ENCODE measurements around the gene PILRB.
A peak's percentile ranks its signal among the peaks of the same experiment; 100 is the strongest.
"Not testable (repeated sequence)": the region's sequence is repeated elsewhere in the genome, so short reads cannot be mapped to it uniquely, and the experiment has no call there.

The PILRB gene

GRCh38 chr7:100358027-100358856, at the start of gene PILRB:
Gene PILRB (plus strand): TSS chr7:100358117. CDS start chr7:100358303, 186 bp downstream.
- no peak for DNase-seq

GRCh38 chr7:100318329-100318728, 39.6 kb upstream of the PILRB start:
- not testable (repeated sequence) for DNase-seq

GRCh38 chr7:100321648-100322047, 36.3 kb upstream of the PILRB start:
- not testable (repeated sequence) for DNase-seq

- DNase-seq, result not testable (repeated sequence)
Measured at GRCh38 chr7:100324194-100324593, 33.7 kb upstream of the PILRB start.

GRCh38 chr7:100325671-100326070, 32.2 kb upstream of the PILRB start:
- not testable (repeated sequence) for DNase-seq

- DNase-seq, result not testable (repeated sequence)
Measured at GRCh38 chr7:100326914-100327313, 31.0 kb upstream of the PILRB start.

GRCh38 chr7:100335566-100336466, 22.1 kb upstream of the PILRB start:
- peak; percentile 93 for DNase-seq

GRCh38 chr7:100338083-100338696, 19.7 kb upstream of the PILRB start:
- DNase-seq, result not testable (repeated sequence)

- not testable (repeated sequence) for DNase-seq
Measured at GRCh38 chr7:100341286-100341685, 16.6 kb upstream of the PILRB start.

- no peak for DNase-seq
Measured at GRCh38 chr7:100342765-100343164, 15.2 kb upstream of the PILRB start.

GRCh38 chr7:100344124-100344559, 13.8 kb upstream of the PILRB start:
- DNase-seq, result not testable (repeated sequence)

- peak; percentile 94 for DNase-seq
Measured at GRCh38 chr7:100344560-100345287, 13.2 kb upstream of the PILRB start.

GRCh38 chr7:100345288-100345672, 12.6 kb upstream of the PILRB start:
- DNase-seq, result peak; percentile 71

GRCh38 chr7:100346921-100347320, 11.0 kb upstream of the PILRB start:
- no peak for DNase-seq

GRCh38 chr7:100348805-100349204, 9.1 kb upstream of the PILRB start:
- DNase-seq, result no peak

GRCh38 chr7:100349757-100350156, 8.2 kb upstream of the PILRB start:
- DNase-seq, result no peak

- no peak for DNase-seq
Measured at GRCh38 chr7:100351657-100352058, 6.3 kb upstream of the PILRB start.

- DNase-seq, result not testable (repeated sequence)
Measured at GRCh38 chr7:100352230-100352781, 5.6 kb upstream of the PILRB start.

- DNase-seq, result no peak
Measured at GRCh38 chr7:100352984-100353684, 4.8 kb upstream of the PILRB start.

- DNase-seq, result no peak
Measured at GRCh38 chr7:100353685-100354330, 4.1 kb upstream of the PILRB start.

Data from activated CD4-positive, alpha-beta T cell treated with anti-CD3 and anti-CD28 coated beads, Interleukin-2, amount 50 U/mL, for 16 hours (primary cell).